Measurements from ENCODE around the gene CCSER1. TPM values are rescaled to one million over a fixed set of nuclear protein-coding genes. Genes with fewer than 3 reads are reported as not detected.

Gene CCSER1
- total RNA-seq, 1 donor from 2014 or later = 18.1 TPM

GRCh38 chr4:91527056-91527455 is 1399.9 kb downstream of the CCSER1 start:
- H3K4me1 Mint-ChIP-seq (ENCODE audit: unreplicated experiment) = no peaks in the 10 kb centered on the region
- no peak for TF ChIP-seq CTCF (conservative IDR thresholded peaks at IDR 0.05)
- H3K4me3 Mint-ChIP-seq = no peak overlapping the region
- no peak overlapping the region for H3K27ac Mint-ChIP-seq
- no peaks in the 10 kb centered on the region for H3K9me3 Mint-ChIP-seq
- H3K36me3 Mint-ChIP-seq = no peaks in the 10 kb centered on the region
- DNase-seq (ENCODE audit: extremely low spot score, unreplicated experiment) = no peak
- H3K27me3 Mint-ChIP-seq = no peaks in the 10 kb centered on the region

GRCh38 chr4:91567594-91567993 is 1440.4 kb downstream of the CCSER1 start:
- H3K36me3 Mint-ChIP-seq = no peaks in the 10 kb centered on the region
- peaks cover 10% of the 10 kb centered on the region for H3K9me3 Mint-ChIP-seq
- H3K4me1 Mint-ChIP-seq (ENCODE audit: unreplicated experiment) = no peaks in the 10 kb centered on the region
- H3K27me3 Mint-ChIP-seq = no peaks in the 10 kb centered on the region
- DNase-seq (ENCODE audit: extremely low spot score, unreplicated experiment) = no peak
- no peak overlapping the region for H3K4me3 Mint-ChIP-seq
- H3K27ac Mint-ChIP-seq = no peak overlapping the region
- TF ChIP-seq CTCF (conservative IDR thresholded peaks at IDR 0.05) = no peak

GRCh38 chr4:91577864-91578263 is 1450.7 kb downstream of the CCSER1 start:
- Mint-ChIP-seq H3K27ac (no peak overlapping the region), H3K4me1 (ENCODE audit: unreplicated experiment) (no peaks in the 10 kb centered on the region), H3K27me3 (no peaks in the 10 kb centered on the region), H3K4me3 (no peak overlapping the region), H3K9me3 (no peaks in the 10 kb centered on the region), H3K36me3 (no peaks in the 10 kb centered on the region)
- TF ChIP-seq CTCF (conservative IDR thresholded peaks at IDR 0.05) = no peak
- DNase-seq (ENCODE audit: extremely low spot score, unreplicated experiment) = no peak

- TF ChIP-seq CTCF (conservative IDR thresholded peaks at IDR 0.05) = no peak
- H3K27ac Mint-ChIP-seq = no peak overlapping the region
- H3K27me3 Mint-ChIP-seq = no peaks in the 10 kb centered on the region
- no peaks in the 10 kb centered on the region for H3K36me3 Mint-ChIP-seq
- DNase-seq (ENCODE audit: extremely low spot score, unreplicated experiment) = no peak
- H3K4me3 Mint-ChIP-seq = no peak overlapping the region
- no peaks in the 10 kb centered on the region for H3K9me3 Mint-ChIP-seq
- no peaks in the 10 kb centered on the region for H3K4me1 Mint-ChIP-seq (ENCODE audit: unreplicated experiment)
Measured at GRCh38 chr4:91590260-91590659, 1463.1 kb downstream of the CCSER1 start.

GRCh38 chr4:91592125-91592524 is 1464.9 kb downstream of the CCSER1 start:
- DNase-seq (ENCODE audit: extremely low spot score, unreplicated experiment) = no peak
- Mint-ChIP-seq H3K4me3 (no peak overlapping the region), H3K9me3 (no peaks in the 10 kb centered on the region), H3K36me3 (no peaks in the 10 kb centered on the region), H3K4me1 (ENCODE audit: unreplicated experiment) (no peaks in the 10 kb centered on the region), H3K27ac (no peak overlapping the region), H3K27me3 (no peaks in the 10 kb centered on the region)
- no peak for TF ChIP-seq CTCF (conservative IDR thresholded peaks at IDR 0.05)

DNA sequence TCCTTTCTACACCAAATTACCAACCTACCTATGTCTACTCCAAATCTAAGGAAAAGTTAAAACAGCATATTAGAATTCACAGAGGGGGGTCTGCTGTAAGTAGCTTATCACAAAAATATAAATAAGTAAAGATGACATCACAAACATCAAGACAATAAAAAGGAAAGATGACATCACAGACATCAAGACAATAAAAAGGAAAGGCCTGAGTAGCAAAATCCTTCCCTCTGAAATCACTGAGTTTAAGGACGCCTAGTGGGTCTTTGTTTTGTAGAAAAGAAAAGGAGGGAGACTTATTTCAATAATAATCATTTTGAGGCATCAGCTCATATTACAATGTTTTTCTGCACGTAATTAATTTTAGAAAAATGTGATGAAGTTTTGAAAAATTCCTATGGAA is 1469.5 kb downstream of the CCSER1 start:
- H3K36me3 Mint-ChIP-seq = no peaks in the 10 kb centered on the region
- no peak for TF ChIP-seq CTCF (conservative IDR thresholded peaks at IDR 0.05)
- H3K9me3 Mint-ChIP-seq = no peaks in the 10 kb centered on the region
- no peak overlapping the region for H3K27ac Mint-ChIP-seq
- H3K27me3 Mint-ChIP-seq = no peaks in the 10 kb centered on the region
- no peaks in the 10 kb centered on the region for H3K4me1 Mint-ChIP-seq (ENCODE audit: unreplicated experiment)
- no peak for DNase-seq (ENCODE audit: extremely low spot score, unreplicated experiment)
- H3K4me3 Mint-ChIP-seq = no peak overlapping the region
